Cardiac muscle cell (in vitro differentiated cells and primary cell): ENCODE results near the gene EPC1. TPM values are rescaled to one million over a fixed set of nuclear protein-coding genes. Genes with fewer than 3 reads are reported as not detected.
A peak's percentile ranks its signal among the peaks of the same experiment; 100 is the strongest.

Source experiments
- DNase-seq, 2 donors: peaks; one replicate each; pipeline versions ENCODE4 v3.0.0 to v3.0.0-alpha.2; 2010 to 2017; ENCODE audit warnings: low read depth in 1 of 2, low spot score in 1 of 2
- H3K27ac ChIP-seq: fragments of 200-600 bp; sonication (generic); 2 replicates; pipeline ENCODE4 v1.5.1; 2016
- H3K27me3 ChIP-seq: fragments of 200-600 bp; sonication (generic); 2 replicates; pipeline ENCODE4 v1.6.0; 2016; ENCODE audit warnings: control low read depth
- H3K36me3 ChIP-seq: fragments of 200-600 bp; sonication (generic); 2 replicates; pipeline ENCODE4 v1.5.1; 2016; ENCODE audit warnings: control low read depth
- H3K4me1 ChIP-seq: fragments of 200-600 bp; sonication (generic); 2 replicates; pipeline ENCODE4 v1.8.1; 2017; ENCODE audit warnings: low read depth, mild to moderate bottlenecking, mixed run types
- H3K4me3 ChIP-seq: fragments of 200-600 bp; sonication (generic); 2 replicates; pipeline ENCODE4 v1.5.1; 2016; ENCODE audit warnings: mild to moderate bottlenecking
- H3K9me3 ChIP-seq: fragments of 200-600 bp; sonication (generic); 2 replicates; pipeline ENCODE4 v1.5.1; 2017; ENCODE audit warnings: low read depth, mild to moderate bottlenecking, control low read depth
- CTCF ChIP-seq: IDR thresholded peaks from 2 replicates; pipeline ENCODE4 v1.5.1; 2012; ENCODE audit warnings: low read depth, mild to moderate bottlenecking, low read length
- polyA plus RNA-seq: library from polyadenylated mRNA; unstranded; fragments of >200 nt; fragmentation: Nextera tagmentation; extraction: Ambion mirVana; gene quantifications from 2 replicates; pipeline ENCODE4 v1.2.1, GENCODE V29; 2016
- total RNA-seq: library from RNA; depleted of rRNA; stranded (reverse); fragments of >200 nt; gene quantifications from 2 replicates; pipeline ENCODE4 v1.2.3, GENCODE V29; 2016

The EPC1 gene
- total and polyA plus RNA-seq, 2 experiments from 2014 or later: 12.9 to 25.4 TPM

- H3K36me3 ChIP-seq: no peaks in the 10 kb centered on the region
- DNase-seq: no peak
- H3K4me3 ChIP-seq: no peak overlapping the region
- H3K27ac ChIP-seq: no peak overlapping the region
- peaks cover 21% of the 10 kb centered on the region for H3K4me1 ChIP-seq
- H3K27me3 ChIP-seq: no peaks in the 10 kb centered on the region
- no peak for TF ChIP-seq CTCF
- no peaks in the 10 kb centered on the region for H3K9me3 ChIP-seq
Observed at GRCh38 chr10:32374605-32375004, 27.6 kb upstream of the EPC1 start.

- H3K4me3 ChIP-seq: no peak overlapping the region
Observed at GRCh38 chr10:32373496-32373895, 26.5 kb upstream of the EPC1 start.

GRCh38 chr10:32373031-32373430 lies 26.1 kb upstream of the EPC1 start:
- no peak for DNase-seq
- Histone ChIP-seq H3K27me3 (no peaks in the 10 kb centered on the region), H3K27ac (no peak overlapping the region), H3K4me1 (peaks cover 23% of the 10 kb centered on the region), H3K4me3 (no peak overlapping the region), H3K9me3 (no peaks in the 10 kb centered on the region), H3K36me3 (no peaks in the 10 kb centered on the region)
- no peak for TF ChIP-seq CTCF

More at GRCh38 chr10:32373496-32373895, 26.5 kb upstream of the EPC1 start:
- Histone ChIP-seq H3K36me3 (no peaks in the 10 kb centered on the region), H3K27me3 (no peaks in the 10 kb centered on the region), H3K9me3 (no peaks in the 10 kb centered on the region), H3K27ac (no peak overlapping the region), H3K4me1 (peaks cover 23% of the 10 kb centered on the region)
- DNase-seq: no peak
- TF ChIP-seq CTCF: no peak

GRCh38 chr10:32372000-32372875 lies 25.3 kb upstream of the EPC1 start:
- TF ChIP-seq CTCF: no peak
- no peaks in the 10 kb centered on the region for H3K36me3 ChIP-seq
- H3K27me3 ChIP-seq: no peaks in the 10 kb centered on the region
- peaks cover 23% of the 10 kb centered on the region for H3K4me1 ChIP-seq
- H3K4me3 ChIP-seq: no peak overlapping the region
- H3K27ac ChIP-seq: no peak overlapping the region
- H3K9me3 ChIP-seq: no peaks in the 10 kb centered on the region
- no peak for DNase-seq

- H3K9me3 ChIP-seq: no peaks in the 10 kb centered on the region
- peaks cover 21% of the 10 kb centered on the region for H3K4me1 ChIP-seq
- TF ChIP-seq CTCF: no peak
- H3K36me3 ChIP-seq: no peaks in the 10 kb centered on the region
- no peak overlapping the region for H3K4me3 ChIP-seq
- no peaks in the 10 kb centered on the region for H3K27me3 ChIP-seq
- peak in 1 of 2 donors; percentile 19 for DNase-seq
- no peak overlapping the region for H3K27ac ChIP-seq
Observed at GRCh38 chr10:32371101-32371500, 24.1 kb upstream of the EPC1 start.
